GM18909 (cell line): Measurements from ENCODE around the gene CHD2.

Source experiments
- ATAC-seq: cut with Tn5 transposase; IDR thresholded peaks from one replicate; pipeline ENCODE4 v1.9.1; 2021; ENCODE audit warnings: mild to moderate bottlenecking; ENCODE audit not compliant: unreplicated experiment, poor library complexity

The CHD2 gene

DNA sequence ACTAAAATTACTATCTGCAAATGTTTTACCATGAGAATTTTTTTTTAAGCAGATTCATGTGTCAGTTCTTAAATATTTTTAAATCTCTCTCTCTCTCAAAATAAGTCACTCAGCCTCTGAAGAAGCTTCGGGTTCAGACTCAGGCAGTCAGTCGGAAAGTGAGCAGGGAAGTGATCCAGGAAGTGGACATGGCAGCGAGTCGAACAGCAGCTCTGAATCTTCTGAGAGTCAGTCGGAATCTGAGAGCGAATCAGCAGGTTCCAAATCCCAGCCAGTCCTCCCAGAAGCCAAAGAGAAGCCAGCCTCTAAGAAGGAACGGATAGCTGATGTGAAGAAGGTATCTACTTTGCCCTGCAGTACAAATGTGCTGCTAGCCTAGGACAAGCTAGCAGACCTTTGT lies 24.1 kb downstream of the CHD2 start:
- no peak for ATAC-seq

DNA sequence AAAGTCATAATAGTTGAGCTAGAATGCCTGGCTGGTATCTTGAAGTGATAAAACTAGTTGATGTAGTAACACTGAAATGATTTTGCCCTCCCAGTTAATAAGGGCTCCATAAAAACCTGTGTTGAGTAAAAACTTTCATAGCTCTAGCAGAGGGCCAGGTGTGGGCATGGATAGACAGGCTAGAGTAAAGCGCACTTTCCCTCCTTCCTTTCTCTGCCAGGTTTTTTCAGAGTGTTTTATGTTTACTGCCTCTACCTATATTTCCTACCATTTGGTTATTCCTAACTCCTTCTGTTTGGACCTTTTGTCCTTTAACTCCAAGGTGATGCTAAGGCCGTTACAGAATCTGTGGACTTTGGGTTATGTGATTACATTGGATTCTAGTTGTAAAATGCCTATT lies 25.3 kb downstream of the CHD2 start:
- ATAC-seq, result no peak

DNA sequence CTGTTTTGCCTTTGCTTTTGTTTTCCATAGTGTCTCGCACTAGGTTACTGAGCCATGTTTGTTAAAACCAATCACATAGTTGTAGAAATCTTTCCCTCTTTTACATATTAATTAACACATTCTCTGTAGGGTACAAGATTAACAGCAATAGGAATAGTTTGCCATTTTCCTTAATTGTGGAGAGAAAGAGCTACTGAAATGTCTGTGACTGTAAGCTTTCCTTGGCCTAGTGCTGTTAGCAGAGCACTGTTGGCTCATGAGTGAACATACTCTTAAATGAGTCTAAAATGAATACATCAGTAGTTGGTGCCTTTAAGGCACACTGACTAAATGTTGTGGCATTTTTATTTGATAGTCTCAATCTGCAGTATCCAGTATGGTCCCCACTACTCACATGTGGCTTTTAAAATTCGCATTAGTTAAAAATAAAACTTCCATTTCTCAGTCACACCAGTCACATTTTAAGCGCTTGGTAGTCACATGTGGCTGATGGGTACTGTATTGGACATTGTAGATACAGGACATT lies 28.2 kb downstream of the CHD2 start:
- no peak for ATAC-seq

DNA sequence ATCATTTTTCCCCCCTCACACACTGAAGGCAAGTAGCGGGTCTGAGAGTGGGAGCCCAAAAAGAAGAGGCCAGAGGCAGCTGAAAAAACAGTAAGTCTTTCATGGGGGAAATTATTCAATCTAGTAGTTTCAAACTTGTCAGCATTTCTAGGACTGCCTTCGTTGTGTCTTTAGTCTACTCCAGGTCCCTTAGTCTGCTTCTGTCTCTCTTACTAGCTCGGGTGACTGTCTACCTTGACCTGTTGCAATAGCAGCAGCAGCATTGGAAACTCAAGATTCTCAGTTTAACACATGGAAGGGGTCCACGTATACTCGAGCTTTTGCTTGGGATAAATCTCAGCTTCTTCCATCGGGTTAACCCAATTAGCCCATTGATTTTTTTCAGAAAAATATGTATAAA lies 28.9 kb downstream of the CHD2 start:
- no peak for ATAC-seq

DNA sequence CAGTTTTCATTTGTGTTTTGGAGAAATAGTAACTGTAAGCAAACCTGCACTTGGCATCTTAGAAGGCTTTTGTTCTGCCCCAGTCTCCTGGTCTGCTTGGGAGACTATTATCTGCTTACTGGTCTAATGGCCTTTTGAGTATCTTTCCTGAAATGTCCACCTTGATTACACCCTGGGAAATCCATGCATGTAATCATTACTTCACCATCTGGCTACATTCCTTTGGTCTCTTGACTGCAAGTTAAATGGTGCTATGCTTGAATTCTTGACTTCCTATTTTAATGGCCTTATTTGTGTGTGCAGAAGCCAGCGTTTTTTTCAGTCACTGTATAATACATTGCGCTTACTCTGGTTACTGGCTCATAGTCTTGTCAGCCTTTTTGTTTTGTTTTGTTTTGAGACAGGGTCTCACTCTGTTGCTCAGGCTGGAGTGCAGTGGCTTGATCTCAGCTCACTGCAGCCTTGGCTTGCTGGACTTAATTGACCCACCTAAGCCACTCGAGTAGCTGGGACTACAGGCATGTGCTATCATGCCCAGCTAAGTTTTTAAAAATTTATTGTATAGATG lies 30.0 kb downstream of the CHD2 start:
- no peak for ATAC-seq

DNA sequence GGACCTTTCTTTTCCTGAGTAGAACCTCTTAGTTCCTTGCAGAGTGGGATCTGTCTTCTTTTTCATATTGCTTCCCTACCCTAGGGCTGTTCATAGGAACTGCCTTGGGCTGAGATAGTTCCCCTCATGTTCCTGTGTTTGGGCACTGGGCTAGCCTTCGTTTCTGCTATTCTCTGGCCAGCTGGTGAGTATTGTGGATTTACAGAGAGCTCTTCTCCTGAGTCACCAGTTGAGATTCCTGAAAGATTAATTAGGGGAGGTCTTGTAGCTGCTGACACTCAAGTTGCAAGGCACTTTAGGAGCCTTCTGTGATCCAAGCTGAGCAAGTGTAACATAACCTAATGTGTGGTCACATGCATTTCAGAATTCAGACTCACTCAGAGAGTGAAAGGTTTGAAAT lies 30.7 kb downstream of the CHD2 start:
- ATAC-seq, result no peak

DNA sequence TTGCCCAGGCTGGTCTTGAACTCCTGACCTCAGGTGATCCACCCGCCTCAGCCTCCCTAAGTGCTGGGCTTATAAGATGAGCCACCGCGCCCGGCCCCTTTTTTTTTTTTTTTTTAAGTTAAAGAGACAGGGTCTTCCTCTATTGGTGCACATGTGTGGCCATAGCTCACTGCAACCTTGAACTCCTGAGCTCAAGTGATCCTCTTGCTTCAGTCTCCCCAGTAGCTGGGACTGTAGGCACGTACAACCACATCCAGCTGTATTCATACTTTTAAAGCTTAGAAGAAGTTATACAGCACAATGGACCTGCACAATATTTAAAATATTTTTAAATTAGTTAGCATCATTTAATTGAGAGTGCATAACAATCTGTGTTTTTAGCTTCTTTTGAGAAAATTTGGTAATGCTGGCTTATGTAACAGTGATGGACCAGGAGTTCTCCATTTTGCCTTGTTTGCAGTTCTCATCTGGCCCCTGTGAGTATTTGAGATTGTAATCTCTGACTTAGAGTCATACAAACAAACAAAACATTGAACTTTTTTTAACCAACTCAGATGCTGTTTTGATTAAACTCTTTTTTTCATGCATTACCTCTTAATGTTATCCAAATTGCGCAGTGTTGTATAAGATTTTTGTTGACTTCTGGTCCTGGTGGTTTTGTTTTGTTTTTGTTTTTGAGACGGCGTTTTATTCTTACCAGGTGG lies 33.0 kb downstream of the CHD2 start:
- ATAC-seq, result no peak

DNA sequence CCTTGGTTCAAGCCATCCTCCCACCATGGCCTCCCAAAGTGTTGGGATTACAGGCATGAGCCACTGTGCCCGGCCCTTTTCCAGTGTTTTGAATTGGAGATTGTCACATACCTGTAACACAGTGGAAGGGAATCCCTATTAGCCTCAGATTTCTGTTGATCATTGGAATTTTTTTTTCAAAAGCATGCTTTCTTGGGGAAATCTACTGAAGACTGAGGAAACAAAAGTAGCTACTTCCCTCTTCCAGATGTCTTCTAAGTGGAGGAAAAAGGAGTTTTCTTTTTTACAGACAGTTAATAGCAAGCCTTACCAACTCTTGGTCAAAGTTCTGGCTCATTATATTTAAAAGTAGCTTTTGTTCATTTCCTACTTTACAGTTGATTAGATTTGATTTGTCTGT lies 33.7 kb downstream of the CHD2 start:
- ATAC-seq, result no peak

DNA sequence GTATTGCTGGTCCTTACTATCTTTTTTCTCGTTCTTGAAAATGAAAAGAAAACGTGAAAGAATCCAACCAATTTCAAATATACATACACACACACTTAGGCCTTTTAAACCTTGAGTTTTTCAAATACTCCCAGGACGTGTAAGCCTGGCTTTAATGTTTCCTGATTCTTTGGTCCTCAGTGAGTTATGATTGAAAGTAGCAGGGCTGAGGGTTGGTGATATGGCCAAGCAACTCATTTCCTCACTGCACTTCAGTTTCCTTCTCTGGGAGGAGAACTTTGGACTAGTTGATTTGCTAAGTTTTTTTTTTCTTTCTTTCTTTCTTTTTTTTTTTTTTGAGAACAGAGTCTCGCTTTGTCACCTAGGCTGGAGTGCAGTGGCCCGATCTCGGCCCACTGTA lies 34.6 kb downstream of the CHD2 start:
- no peak for ATAC-seq

DNA sequence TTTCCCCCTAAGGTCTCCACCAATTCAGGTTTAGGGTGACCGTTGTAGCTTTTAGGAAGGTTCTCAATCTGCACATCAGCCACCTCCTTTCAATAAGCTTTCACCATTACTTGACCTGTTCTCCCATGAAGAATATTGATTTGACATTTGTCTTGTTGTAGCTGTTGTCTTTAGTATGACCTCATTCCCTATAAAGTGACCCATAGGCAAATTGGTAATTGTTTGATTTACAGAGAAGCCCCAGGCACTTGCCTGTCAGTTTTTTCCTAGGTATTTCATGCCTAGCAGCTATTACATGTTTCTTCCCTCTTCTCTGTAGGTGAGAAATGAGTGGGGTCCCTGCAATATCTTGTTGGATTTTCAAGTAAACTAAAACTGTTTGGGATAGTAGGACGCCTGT lies 36.0 kb downstream of the CHD2 start:
- ATAC-seq, result no peak

DNA sequence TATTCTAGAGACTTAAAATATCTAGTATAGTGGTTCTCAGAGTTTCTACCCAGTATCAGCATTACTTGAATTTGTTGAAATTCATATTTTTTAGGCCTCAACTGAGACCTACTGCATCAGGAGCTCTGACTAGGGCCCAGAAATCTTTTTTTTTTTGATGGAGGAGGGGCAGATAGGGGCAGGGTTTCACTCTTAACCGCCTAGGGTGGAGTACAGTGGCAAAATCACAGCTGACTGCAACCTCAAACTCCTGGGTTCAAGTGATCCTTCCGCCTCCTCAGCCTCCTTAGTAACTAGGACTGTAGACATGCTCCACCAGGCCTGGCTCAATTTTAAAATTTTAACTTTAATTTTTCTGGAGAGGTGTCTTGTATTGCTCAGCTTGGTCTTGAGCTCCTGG lies 36.6 kb downstream of the CHD2 start:
- ATAC-seq, result no peak

DNA sequence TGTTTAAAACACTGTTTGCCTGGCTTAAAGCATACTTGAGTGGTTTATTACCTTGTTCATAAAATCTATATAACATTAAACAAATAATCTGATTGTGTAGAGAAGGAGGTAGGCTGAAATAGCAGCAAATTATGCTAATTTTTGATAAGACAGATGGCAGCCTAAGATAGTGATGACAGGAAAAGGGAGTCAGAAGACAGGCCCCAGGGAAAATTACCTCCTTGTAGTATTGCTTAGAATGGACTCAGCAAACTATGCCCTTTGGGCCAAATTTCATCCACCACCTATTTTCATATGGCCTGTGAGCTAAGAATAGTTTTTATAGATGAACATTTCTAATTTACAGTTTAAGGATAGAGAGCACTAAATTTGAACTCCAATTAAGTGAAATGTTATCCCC lies 37.8 kb downstream of the CHD2 start:
- no peak for ATAC-seq

DNA sequence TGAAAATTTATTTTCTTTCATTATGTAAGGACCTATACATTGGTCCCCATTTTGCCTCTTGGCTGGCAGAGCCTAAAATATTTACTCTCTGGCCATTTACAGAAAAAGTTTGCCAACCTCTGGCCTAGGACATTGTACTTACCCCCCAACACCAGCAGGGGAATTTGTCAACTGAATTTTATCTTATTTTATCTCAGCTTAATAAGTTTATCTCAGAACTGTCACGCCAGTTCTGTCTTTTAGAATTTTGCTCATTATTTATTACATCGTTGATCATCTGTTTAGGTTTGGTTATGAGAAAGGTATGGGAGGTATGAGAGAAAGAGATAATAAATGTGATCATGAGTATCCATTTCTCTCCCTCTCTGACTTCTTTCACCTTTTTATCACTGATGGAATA lies 38.3 kb downstream of the CHD2 start:
- no peak for ATAC-seq

DNA sequence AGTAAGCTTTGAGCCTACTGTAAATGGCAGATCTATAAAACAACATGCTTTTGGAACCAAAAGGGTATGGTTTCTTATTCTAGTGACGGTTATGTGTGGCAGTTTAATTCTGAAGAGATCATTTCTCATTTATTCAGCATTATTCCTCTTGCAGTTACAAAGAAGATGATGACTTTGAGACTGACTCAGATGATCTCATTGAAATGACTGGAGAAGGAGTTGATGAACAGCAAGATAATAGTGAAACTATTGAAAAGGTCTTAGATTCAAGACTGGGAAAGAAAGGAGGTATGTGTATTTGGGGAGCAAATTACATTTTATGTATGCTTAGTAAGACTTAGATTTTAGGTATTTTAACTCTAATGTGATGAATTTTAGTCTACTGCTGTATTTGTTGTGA lies 41.5 kb downstream of the CHD2 start:
- ATAC-seq, result no peak

DNA sequence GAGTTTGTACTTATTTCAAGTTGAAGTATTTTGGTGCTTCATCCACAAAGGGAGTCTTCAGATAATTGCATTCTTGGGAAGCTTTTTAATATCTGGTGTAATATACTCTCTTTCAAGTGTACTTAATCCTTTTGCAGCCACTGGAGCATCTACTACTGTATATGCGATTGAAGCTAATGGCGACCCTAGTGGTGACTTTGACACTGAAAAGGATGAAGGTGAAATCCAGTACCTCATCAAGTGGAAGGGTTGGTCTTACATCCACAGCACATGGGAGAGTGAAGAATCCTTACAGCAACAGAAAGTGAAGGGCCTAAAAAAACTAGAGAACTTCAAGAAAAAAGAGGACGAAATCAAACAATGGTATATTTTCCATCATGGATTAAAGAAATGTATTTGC lies 42.6 kb downstream of the CHD2 start:
- ATAC-seq, result no peak

DNA sequence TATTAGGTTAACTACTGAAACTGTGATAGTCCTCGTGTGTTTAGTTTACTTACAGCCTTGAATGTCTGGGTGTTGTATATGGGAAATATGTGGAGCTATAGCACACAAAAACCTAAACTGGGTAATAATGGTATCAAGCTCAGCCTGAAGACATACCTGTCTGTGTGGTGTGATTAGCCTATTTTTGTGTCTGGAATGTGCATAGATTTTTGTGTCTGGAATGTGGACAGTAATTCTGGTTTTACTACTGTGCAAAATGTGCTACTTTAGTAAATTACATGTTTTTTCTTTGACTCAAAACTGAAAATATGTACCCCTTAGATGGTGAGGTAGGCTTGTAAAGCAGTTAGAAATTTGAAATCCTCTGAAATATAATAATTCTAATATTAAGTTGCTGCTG lies 43.5 kb downstream of the CHD2 start:
- ATAC-seq, result no peak

DNA sequence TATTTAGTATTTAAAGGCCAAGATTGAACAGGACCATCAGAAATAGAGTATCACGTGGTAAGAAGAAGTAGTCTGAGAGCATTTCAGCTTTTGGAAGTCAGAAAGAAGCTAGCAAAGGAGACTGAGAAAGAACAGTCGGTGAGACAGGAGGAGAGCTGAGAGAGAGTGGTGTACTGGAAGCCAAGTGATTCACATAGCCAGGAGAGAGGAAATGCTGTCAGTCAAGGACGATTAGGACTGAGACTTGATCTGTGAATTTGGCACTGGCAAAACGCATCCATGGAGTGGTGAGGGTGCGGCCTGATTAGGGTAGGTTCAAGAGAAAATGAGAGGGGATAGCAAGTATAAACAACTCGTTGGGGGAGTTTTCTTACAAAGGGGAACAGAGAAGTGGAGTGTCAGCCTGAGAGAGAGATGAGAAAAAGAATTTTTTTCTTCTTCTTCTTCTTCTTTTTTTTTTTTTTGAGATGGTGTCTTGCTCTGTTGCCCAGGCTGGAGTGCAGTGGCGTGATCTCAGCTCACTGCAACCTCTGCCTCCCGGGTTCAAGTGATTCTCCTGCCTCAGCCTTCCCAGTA lies 44.9 kb downstream of the CHD2 start:
- ATAC-seq, result no peak

DNA sequence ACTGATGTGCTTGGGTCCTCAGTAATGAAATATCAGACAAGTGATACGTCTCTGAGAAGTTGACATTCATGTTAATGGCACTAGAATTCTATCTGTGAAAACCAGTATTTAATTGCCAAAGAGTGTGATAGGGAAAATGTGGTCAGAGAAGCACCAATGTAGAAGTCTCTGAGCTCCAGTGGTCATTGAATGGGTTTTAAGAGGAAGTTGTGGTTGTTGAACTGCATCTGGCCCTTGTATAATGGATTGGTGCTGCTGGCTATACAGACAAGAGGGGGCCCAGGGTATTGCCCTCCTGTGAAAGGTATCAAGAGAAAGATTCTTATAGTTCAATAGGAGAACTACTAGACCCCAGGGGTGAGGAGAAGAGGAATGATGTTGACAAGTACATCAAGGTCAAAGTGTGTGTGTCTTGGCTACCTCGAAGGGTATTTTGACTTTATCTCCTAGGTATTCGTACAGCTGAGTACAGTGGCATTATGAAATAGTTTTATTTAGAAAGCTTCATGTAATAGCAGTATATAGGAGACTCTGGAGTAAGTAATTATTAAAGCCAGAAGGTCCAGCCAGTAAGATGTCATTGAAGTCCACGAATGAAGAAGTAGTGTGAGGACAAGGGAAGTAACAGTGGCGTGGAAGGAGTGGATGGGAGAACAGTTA lies 47.1 kb downstream of the CHD2 start:
- ATAC-seq, result no peak

DNA sequence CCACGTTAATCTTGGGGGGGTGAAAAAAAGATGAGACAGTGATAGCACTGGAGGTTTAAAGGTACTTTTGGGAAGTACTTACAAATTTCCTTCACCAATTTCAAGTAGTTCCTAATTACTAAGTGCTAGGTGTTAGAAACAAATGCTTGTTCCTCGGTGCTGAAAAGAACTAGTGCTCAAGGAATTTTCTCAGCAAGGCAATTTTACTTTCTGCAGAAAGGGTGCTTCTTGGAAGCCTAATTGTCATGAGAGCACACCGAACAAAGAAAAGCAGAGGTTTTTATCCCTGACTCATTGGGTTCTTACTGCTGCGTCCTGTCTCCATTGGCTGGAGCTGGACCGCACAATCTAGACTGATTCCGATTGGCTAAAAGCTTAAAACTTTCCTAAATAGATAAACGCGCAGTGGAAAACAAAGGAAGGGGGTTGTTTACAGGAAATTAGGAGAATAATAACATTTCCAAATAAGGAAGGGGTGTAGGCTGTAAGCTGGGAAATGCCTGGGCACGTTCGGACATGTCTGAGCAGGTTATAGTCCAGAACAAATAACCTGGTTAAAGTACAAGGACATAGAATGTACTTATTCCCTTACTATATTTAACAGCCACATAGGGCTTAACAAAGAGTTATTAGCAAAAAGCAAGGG lies 49.6 kb downstream of the CHD2 start:
- ATAC-seq, result no peak

DNA sequence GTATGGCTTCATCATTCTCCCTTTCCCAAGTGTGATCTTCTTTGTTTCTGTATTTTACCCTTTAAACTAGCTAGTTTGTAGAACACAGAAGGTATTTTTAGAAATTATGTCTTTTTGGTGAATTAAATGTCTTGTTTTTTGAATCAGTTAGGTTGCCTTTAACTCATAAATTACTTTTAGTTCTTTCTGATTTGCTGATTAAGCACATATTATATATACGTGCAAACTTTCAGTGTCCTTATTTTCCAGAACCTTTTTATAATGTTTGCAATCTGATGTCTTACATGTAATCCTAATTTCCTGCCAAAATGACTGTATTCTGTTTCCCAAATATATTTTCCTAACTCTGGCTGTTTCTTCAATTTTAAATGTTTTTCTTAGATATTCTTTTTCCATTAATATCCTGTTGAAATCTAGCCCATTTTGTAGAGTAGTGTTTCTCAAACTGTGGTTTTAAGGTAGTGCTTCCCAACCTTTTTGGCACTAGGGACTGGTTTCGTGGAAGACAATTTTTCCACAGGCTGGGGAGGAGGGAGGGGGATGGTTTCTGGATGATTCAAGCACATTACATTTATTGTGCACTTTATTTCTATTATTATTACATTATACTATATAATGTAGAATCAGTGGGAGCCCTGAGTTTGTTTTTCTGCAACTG lies 51.8 kb downstream of the CHD2 start:
- no peak for ATAC-seq
